Measurements from ENCODE around the gene LCLAT1.

LCLAT1 gene

DNA sequence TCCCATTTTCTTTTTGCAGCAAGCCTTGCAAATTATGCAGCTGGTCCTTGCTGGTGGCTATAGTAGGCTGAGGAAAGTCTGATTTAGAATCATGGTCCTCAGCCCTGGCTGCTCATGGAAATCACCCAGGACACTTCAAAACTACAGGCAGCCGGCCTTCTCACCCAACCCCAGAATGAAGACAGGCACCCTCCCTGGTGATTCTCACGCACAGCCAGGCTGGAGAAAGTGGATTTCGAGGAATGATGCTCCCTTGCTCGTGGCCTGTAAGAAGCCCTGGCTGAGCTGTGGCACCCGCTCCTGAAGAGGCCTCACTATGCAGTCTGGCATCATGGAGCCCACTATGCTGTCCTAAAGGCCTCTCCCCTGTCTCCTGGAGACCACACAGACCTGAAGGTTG is 202.8 kb downstream of the LCLAT1 start:
- no peak for DNase-seq

DNA sequence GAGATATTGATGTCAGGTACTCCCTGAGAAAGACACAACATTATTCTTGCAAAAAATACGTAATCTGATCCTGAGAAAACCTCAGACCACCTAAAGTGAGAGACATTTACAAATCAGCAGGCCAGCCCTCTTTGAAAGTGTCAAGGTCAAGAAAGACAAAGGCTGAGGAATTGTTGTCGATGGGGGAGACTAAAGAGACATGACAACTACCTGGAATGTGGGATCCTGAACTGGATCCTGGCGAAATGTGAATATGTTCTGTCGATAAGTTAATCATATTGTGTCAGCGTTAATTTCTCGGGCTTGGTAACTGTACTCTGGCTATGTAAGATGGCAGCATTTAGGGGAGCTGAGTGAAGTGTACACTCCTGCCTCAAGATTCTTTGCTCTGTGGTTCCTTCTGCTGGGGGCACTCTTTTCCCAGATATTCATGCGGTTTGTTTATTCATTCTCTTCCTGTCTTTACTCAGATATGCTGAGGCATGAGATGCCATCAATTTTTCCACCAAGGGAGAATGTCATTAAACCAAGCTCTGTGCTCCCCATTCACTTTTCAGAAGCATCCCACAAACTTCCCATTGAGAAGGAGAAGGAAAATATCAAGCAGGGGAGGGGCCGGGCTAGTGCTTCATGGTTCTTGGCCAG is 205.3 kb downstream of the LCLAT1 start:
- no peak for DNase-seq

DNA sequence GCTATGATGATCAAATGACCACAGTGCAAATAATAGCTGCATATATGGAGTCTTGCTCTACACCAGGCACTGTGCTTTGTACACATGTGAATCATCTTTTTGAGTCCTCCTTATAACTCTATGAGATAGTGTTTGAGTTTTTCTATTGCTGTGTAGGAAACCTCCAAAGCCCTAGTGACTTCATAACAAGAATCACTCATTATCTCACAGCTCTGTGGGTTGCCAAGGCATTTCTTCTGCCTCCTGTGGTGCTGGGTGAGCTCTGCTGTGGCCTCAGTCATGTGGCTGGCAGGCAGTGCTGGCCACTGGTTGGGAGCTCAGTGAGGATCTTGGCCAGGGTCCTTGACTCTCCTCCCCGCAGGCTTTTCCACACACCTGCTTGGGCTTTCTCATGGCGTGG is 206.8 kb downstream of the LCLAT1 start:
- no peak for DNase-seq

DNA sequence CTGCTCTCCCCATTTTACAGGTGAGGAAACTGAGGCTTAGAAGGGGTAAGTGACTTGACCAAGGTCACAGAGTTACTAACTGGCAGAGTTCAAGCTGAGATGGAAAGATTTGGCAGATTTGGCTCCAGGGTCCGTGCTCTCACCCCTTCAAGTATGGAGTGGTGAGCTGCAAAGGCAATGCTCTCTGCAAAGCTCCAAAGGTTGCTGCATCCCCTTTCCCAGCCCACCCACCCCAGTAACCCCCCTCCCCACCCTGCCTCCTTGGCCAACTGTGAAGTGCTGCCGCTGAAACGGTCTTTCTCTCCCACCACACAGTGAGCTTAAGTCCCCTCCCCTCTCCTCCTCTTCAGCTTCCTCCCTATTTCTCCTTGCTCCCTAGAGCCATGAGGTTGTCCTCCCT is 207.4 kb downstream of the LCLAT1 start:
- DNase-seq = no peak

DNA sequence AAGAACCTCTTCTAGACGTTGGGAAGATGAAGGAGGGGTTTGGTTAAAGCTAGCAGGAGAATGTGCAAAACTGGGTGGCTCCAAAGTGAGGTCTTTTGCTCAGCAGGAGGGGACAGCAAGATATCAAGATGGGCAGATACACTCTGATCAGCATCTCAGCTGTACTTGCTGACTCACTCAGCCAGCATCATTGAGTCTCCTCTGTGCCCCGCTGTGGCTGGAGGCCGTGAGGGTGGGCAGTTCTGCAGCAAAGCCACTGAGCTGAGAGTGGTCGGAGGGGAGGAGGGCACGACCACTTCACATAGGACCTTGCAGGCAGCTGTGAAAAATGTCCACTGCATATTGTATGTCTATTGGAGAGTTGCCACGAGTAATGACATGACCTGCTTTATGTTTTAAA is 208.2 kb downstream of the LCLAT1 start:
- DNase-seq = no peak

DNA sequence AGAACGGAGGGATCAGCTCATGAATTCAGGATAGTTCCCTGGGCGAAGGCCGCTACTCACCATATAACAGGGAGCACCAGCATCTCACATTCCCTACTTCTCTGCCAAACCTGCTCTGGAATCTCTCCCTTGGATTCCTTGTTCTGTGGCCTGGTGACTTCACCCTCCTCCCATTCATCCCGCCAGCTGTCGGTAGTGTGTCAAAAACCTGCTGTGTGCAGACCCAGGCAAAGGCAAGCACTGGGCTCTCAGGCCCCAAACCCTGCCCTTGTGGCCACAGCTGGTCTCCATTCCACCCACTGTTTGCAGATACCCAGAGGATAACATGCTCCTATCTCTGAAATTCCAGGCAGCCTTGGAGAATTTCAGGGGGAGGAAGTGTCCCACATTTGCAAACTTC is 208.6 kb downstream of the LCLAT1 start:
- DNase-seq = no peak

DNA sequence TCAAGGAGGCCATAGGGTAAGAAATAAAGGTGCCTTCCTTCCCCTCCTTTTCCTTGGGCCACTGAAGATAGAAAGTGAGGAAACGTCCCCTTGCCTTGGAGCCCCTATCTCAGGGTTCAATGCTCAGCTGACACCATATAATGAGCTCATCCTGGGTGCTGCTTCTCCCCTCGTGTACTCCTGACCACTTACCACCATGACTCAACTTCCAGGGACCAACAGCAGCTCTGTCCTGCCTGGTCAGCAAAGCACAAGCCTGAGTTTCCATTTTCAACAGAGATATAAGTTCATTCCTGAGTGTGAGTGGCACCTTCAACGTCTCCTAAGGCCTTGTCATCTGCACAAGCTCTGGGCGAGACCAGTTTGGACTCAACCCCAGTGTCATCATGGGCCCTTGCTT is 209.0 kb downstream of the LCLAT1 start:
- DNase-seq = no peak

DNA sequence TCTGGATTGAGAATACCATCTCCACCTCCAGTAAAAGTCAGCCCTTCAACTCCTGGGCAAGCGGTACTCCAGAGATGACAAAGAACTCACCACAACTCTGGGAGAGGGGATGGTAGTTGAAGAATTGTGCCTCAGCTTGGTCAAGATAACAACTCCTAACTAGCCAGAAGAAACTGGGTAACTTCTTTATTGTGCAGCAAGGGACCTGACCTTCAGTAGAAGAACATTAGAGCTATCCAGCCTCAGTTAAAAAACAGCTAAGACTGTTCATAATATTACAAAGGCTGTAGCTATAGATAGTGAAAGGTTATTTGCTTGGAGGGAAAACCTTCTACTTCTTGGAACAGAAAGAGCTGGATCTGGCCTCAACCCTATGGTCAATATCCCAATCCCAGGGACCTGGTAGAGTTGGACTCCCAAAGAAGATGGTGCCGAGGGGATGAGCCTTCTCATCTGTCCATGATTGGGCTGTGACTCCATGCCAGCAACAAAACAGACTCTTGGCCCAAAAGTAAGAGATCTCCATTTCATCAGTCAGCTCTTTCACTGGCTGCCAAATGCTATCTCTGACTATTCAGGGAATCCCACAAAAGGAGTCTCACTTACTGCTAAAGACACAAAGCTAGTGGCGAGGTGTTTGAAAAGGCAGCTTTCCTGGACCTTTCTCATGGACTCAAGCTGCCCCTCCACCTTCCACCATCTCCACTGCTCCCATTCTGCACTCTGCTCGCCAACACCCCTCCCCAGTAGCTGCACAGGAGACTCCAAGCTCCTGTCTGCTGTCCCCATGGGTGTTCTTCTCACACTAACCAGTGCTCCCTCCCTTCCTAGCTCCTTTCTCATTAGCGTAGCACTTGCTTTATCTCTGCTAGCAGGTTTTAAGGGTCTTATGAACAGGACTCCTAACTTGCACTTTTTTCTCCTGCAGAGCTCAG is 214.4 kb downstream of the LCLAT1 start:
- DNase-seq = peak; percentile 10

DNA sequence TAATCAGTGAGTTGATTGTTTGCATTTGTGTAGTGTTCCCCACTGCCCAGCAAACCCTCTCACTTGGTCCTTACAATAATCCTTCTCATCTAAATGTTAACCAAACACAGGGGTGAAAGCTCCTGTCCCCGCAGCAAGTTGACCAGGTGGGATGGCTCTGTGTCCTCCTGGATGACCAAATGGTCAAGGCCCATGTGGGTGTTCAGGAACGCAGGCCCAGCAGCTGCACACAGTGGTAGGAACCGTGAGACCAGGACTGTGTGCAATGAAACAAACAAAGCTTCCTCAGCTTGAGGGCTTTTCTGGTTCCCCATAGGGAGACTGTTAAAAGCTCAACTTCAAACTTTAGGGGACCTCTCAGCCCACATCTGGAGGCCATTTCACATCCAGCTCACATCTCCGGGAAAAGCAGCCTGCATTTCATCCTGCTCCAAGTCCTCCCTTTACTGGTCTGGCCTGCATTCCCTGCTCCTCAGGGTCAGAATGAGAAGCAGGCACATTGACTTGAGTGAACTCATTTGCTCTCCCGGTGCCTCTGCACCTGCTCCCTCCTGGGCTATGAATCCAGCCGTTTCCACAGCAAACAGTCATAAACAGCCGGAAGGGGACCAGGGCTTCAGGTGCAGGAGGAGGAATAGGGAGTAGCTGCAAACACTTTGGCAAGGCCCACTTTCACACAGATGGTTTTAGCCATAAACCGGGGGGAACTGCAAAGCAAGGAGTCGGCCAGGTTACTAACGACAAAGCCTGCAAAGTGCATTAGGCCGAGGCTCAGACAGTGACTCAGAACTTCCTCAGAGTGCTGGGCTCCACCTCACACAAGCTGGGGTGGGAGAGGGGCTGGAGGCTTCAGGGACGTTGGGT is 215.5 kb downstream of the LCLAT1 start:
- DNase-seq = peak; percentile 14

DNA sequence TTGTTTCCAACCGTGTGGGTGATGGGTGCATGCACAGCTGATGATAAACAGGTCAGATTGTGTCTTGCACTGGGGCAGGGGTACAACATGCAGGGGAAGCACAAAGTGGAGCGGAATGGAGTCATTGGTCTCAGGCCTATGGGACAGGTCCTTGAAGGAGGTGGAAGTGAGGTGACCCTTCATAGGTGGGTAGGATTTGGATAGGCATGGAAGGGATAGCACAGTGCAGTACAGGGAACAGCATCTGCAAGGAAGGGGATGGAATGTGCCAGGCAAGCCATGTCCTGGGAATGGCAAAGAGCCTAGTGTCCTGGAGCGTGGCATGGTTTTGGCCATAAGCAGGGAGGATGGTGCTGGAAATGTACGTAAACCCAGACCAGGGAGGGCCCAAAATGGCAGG is 216.3 kb downstream of the LCLAT1 start:
- peak; percentile 11 for DNase-seq

DNA sequence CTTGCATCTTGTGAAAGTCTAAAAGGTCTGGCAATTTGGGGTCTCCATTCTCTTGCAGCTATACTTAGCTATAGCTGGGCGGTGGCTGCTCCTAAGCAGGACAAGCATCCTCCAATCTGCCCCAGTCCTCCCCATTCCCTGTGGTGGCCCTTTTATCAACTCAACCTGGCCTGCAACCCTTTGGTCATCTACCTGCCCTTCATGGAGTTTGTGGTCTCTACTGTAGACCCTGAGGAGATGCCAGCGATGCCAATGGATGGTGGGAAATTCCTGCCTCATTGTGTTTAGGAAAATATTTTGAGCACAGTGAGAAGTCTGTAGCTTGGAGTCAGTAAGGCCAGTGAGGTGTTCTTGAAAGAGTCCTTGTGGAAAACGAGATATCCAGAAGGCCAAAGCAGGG is 216.8 kb downstream of the LCLAT1 start:
- no peak for DNase-seq

DNA sequence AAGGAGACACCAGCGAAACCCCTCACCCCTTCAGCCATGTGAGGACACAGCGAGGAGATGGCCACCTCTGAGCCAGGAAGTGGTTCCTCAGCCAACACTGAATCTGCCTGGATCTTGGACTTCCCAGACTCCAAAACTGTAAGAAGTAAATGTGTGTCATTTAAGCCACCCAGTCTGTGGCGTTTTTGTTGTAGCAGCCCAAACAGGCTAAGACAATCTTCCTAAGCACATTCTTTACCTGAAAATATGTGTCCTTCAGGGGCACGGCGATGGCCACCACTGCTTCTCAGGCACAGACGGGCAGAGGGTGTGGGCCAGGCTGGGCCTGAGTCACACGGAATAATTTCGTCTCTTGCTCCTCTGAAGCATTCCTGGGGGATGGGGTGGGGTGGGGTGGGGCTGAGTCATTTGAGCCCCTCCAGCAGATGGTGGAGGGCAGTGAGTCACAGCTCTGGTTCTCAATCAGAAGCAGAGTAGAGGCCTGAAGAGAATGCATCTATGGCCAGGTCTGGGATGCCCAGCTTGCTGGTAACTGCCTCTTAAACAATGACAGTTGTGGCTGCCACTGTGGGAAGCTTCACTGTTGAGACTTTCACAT is 217.8 kb downstream of the LCLAT1 start:
- peak; percentile 47 for DNase-seq

DNA sequence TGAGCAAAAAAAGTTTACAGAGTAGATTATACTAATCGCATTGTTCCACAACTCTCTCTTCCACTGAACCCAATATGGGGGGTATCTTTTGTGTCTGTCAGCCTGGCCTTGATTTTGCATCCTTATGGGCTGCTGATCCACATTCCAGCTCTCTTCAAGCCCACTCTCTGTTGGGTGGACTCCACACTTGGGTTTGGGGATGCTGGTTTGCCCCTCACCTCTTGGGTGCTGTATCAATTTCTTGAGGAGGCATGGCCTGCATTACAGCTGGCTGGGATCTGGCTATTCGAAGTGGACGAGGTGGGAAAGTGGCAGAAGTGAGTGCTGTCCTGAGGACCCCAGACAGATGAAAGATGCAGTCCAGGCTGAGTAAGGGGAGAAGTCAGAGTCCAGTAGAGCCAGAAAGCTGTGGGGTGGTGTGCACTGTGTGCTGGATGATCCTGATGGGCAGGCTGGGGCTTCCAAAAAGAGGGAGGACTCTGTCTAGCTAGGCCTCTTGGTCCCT is 218.8 kb downstream of the LCLAT1 start:
- peak; percentile 9 for DNase-seq

DNA sequence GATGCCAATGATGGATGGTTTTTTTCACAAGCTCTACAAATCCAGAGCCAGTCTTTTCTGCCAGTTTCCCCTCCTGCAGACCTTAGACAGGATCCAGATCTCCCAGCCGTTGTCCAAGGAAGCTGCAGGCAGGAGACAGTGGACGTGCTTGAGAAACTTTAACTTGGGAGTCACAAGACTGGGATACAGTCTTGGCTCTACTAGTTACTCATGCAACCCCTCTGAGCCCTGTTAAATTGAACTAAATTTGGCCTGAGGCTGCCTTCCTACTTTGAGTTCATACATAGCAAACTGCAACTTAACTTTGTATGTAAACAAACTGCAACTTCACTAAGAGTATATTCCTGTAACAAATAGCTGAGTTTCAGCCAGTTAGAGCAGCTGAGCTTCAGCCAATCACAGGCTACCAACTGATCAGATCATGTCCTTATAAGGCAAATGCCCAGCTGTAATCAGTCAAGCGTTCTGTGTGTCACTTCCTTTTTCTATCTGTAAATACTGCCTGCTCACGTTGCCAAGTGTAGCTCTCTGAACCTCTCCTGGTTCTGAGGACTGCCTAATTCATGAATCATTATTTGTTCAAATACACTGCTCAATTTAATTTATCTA is 219.3 kb downstream of the LCLAT1 start:
- peak; percentile 8 for DNase-seq

DNA sequence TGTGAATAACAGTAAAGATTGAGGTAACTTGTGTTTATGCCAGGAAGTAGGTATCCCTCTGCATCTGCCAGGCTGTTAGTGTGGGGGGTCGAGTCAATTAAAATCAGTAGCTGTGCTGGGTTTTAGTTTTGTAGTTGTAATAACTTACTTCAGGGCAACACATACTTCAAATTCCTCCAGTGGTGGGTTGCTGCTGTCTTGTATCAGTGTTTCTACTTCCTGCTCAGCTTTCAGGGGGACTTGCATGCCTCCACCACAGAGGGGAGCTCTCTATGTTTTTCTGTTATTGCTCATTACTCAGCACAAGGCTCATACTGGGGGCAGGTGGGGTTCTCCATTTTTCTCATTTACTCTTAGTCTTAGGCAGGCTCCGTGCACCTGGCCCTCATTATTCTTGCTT is 223.4 kb downstream of the LCLAT1 start:
- peak; percentile 7 for DNase-seq

DNA sequence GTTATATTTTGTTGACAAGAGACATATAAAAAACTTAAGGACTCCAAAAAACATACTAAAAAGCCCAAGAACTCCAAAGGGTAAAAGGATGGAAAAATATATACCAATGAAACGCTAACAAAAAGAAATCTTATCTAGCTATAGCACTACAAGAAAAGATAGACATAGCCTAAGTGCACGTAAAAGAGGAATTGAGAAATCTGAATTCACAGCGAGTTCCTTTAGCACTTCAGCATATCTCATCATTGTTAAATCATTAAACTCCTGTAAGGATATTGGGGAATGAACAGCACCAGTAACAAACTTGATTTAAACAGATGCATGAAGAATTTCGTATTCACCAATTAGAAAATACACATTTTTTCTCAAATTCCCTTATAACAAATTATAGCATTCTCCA is 226.1 kb downstream of the LCLAT1 start:
- no peak for DNase-seq

DNA sequence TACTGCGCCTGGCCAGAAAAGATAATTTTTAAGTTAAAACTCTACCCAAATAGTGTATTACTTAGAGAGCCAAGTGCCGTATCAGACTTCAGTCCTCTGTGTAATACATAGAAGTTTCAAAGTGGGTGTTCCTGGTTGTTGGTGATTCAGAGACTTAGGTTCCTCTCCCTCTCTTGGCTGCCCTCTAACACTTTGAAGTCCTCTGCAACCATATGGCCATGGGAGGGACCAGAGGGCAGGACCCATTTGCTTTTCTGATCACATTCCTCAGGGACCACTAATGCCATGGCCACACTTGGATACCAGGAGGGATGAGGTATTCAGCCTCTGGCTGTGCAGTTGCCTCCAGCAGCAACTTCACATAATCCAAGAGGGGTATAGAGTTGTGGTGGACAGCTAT is 228.7 kb downstream of the LCLAT1 start:
- peak; percentile 11 for DNase-seq

DNA sequence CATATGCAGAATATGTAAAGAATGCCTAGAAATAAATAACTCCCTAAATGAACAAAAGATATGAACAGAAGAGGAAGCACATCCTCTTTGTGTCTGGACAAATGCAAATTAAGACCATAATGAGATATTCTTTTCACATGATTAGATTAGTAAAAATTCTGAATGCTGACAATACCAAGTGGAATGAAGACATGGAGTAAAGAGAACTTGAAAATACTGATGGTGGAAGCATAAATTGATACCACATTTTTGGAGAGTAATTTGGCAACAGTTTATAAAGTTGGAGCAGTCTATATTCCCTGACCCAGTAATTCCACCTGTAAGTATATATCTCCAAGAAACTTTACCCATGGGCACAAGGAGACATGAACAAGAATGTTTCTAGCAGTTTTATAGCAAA is 230.2 kb downstream of the LCLAT1 start:
- DNase-seq = no peak

DNA sequence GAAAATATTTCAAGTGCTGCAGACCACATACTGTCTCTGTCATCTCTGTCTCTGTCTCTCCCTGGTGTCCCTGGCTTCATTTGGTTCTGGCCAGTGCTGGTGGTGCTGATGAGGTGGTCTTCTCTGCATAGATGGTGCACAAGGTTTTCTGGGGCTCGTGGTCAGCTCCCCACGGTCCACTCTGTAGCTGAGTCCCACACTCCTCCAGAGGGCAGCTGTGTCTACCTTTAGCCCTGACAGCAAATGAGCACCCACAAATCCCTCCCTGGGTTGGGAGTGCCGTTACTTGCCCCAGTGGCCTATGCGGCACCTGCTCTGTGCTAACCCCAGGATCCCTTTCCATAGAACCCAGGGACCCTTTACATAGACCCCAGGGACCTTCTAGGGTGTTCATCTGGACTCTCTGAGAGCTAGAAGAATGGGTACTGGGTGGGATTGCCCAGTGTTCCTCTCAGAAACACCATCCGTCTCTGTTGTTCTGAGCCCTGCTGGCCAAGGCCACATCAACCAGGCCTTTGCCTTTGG is 230.9 kb downstream of the LCLAT1 start:
- no peak for DNase-seq

DNA sequence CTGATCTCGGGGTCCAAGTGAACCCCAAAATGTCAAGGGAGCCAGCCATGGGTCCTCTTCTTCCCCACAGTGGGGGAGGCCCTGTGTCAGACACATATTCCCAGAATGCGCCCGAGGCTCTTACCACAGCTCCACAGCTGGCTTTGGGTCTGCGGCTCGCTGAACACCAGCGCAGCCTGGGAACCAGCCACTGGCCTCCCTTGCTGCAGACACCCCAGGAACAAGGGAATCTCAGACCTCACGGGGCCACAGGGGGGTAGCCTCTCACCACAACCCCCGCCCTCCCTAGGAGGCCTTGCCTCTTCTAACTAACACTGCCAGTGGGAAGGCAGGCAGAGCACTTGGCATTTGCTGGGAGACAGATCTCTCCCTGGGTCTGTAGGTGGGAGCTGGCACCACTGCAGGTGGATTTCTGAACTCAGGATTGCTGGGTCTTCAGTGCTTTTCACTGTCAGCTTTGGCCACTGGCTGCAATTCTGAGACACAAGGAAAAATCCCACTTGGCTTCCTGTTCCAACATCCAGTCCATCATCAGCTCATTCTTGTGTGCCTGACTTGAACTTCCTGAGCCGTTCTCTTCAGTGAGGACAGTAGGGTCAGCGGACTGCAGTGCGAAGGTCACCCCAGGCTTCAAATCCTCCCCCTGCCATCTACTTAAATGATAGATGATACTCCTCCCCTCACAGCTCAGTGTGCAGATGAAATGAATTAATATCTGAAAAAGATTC is 231.5 kb downstream of the LCLAT1 start:
- DNase-seq = no peak

DNA sequence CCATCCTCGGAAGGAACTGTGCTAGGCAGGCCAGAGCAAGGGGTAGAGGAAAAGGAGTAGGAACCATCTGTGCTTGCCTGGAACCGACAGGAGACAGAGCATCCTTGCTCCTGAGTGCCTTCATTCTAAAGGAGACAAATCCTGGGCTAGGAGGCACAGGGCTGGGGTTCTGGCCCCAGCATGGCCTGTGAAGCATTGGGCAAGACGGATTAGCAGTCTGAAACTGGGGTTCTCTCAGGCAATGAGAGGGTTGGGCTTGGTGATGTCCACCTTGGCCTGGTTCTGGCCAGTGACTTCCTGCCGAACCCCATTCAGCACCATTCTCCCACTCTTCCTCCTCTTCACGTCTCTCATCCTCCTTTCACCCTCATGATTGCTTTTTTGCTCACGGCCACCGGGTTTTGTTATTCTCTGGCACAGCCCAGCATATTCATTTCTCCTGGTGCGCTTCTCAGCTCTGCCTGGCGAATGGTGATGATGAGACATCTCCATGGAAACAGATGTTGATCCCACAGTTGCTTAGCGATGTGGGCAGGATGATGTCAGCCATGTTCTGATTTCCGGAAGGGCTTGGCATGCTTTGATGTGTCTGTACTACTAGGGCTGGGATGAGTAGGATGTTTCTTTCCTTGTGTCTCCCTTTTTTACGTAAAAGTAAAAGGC is 232.5 kb downstream of the LCLAT1 start:
- no peak for DNase-seq

Data from stimulated activated CD8-positive, alpha-beta memory T cell treated with anti-CD3 and anti-CD28 coated beads, Interleukin-4, amount 100 ng/mL, for 48 hours (primary cell).